B cell (primary cell): ENCODE measurements around the gene CSF1R. TPM values are rescaled to one million over a fixed set of nuclear protein-coding genes. Genes with fewer than 3 reads are reported as not detected.

Experiments used
- ATAC-seq: fragments of 200-7000 bp; cut with Tn5 transposase; one replicate; pipeline ENCODE4 v1.10.0; 2021; ENCODE audit warnings: low read depth, mild to moderate bottlenecking, moderate number of reproducible peaks, moderate library complexity
- CTCF ChIA-PET: fragments of 350-600 bp; sonication (Branson Sonifier 250); formaldehyde crosslinking; loops from one replicate; lab custom pipeline; 2021; ENCODE audit warnings: antibody characterized with exemption, inconsistent platforms; lab: Charles Lee
- POLR2A ChIA-PET: fragments of 350-600 bp; sonication (Branson Sonifier 250); formaldehyde crosslinking; loops from one replicate; lab custom pipeline; 2021; ENCODE audit warnings: antibody characterized with exemption; lab: Charles Lee
- DNase-seq: peaks from one replicate; pipeline ENCODE4 v3.0.0; 2013
- H2AFZ ChIP-seq: 2 replicates; pipeline ENCODE4 v1.6.1; 2012; ENCODE audit warnings: mild to moderate bottlenecking, low read depth, low read length; ENCODE audit not compliant: insufficient read depth, poor library complexity, severe bottlenecking
- H3K27ac ChIP-seq, 2 donors: 1 replicate in 1 of 2; 2 replicates in 1 of 2; pipeline ENCODE4 v1.5.1; 2012 to 2013; ENCODE audit warnings: low read length in 2 of 2, mild to moderate bottlenecking in 2 of 2, moderate library complexity in 1 of 2
- H3K27me3 ChIP-seq, 4 experiments: fragments of 200-600 bp in 1 of 4; sonication (generic) in 1 of 4; replicated peaks in 1 of 4; 1 replicate in 2 of 4; 2 replicates in 2 of 4; pipeline versions ENCODE4 v1.6.1 to v1.7.0; 2013 to 2016; ENCODE audit warnings: low read length in 3 of 4, mild to moderate bottlenecking in 2 of 4, mixed read lengths in 1 of 4, moderate library complexity in 1 of 4; ENCODE audit not compliant: insufficient read depth in 4 of 4, control insufficient read depth in 3 of 4; ENCODE audit errors: control extremely low read depth in 1 of 4
- H3K36me3 ChIP-seq, 2 experiments: replicated peaks in 1 of 2; 1 replicate in 1 of 2; 2 replicates in 1 of 2; pipeline versions ENCODE4 v1.6.1 to v1.7.1; 2013; ENCODE audit warnings: low read length in 1 of 2; ENCODE audit not compliant: insufficient read depth in 2 of 2, control insufficient read depth in 1 of 2; ENCODE audit errors: control extremely low read depth in 1 of 2, extremely low read depth in 1 of 2
- H3K4me1 ChIP-seq, 2 donors: fragments of 200-600 bp in 1 of 2; sonication (generic) in 1 of 2; 1 replicate in 1 of 2; 2 replicates in 1 of 2; pipeline versions ENCODE4 v1.5.1 to v1.6.1; 2013 to 2017; ENCODE audit warnings: low read length in 2 of 2; ENCODE audit not compliant: control insufficient read depth in 2 of 2, insufficient read depth in 2 of 2
- H3K4me2 ChIP-seq: replicated peaks from 2 replicates; pipeline ENCODE3; 2012; ENCODE audit warnings: mild to moderate bottlenecking, low read depth, low read length; ENCODE audit not compliant: poor library complexity, severe bottlenecking
- H3K4me3 ChIP-seq, 5 experiments: fragments of 200-600 bp in 1 of 5; sonication (generic) in 1 of 5; 1 replicate in 3 of 5; 2 replicates in 2 of 5; pipeline versions ENCODE4 v1.5.1 to v1.7.0; 2011 to 2016; ENCODE audit warnings: low read length in 4 of 5, mild to moderate bottlenecking in 4 of 5, low read depth in 2 of 5, control low read depth in 1 of 5, moderate library complexity in 1 of 5; ENCODE audit not compliant: insufficient read depth in 1 of 5; ENCODE audit errors: control extremely low read depth in 1 of 5, extremely low read depth in 1 of 5
- H3K79me2 ChIP-seq: fragments of 200-600 bp; sonication (generic); one replicate; pipeline ENCODE4 v1.6.0; 2016; ENCODE audit warnings: low read length; ENCODE audit not compliant: control insufficient read depth, insufficient read depth
- H3K9ac ChIP-seq: fragments of 200-600 bp; sonication (generic); 2 replicates; pipeline ENCODE4 v1.6.1; 2017; ENCODE audit warnings: mild to moderate bottlenecking, low read length, moderate library complexity
- H3K9me3 ChIP-seq, 3 donors: one replicate each; pipeline versions ENCODE4 v1.6.1 to v1.7.1; 2013; ENCODE audit warnings: low read length in 2 of 3; ENCODE audit not compliant: control insufficient read depth in 2 of 3, insufficient read depth in 1 of 3; ENCODE audit errors: control extremely low read depth in 1 of 3
- H4K20me1 ChIP-seq: 2 replicates; pipeline ENCODE4 v1.6.0; 2012; ENCODE audit warnings: mild to moderate bottlenecking, low read length; ENCODE audit not compliant: insufficient read depth, control insufficient read depth, poor library complexity, severe bottlenecking
- H3K27ac Mint-ChIP-seq: one replicate; pipeline ENCODE4 v1.8.0; 2021; ENCODE audit warnings: mixed read lengths
- H3K27me3 Mint-ChIP-seq: one replicate; pipeline ENCODE4 v1.8.0; 2021; ENCODE audit warnings: mixed read lengths
- H3K4me1 Mint-ChIP-seq: one replicate; pipeline ENCODE4 v1.8.0; 2021; ENCODE audit warnings: mixed read lengths
- H3K4me3 Mint-ChIP-seq: one replicate; pipeline ENCODE4 v1.8.0; 2021; ENCODE audit warnings: mixed read lengths
- H3K9me3 Mint-ChIP-seq: one replicate; pipeline ENCODE4 v1.8.0; 2022; ENCODE audit warnings: mixed read lengths; ENCODE audit not compliant: insufficient read depth
- EZH2 ChIP-seq: IDR thresholded peaks from 2 replicates; pipeline ENCODE4 v1.6.1; 2012; ENCODE audit warnings: borderline replicate concordance, low read depth, mild to moderate bottlenecking, moderate library complexity, low read length; ENCODE audit not compliant: insufficient read depth, poor library complexity, severe bottlenecking
- WGBS: methylation state at CpG from one replicate; pipeline ENCODE4 v1.1.5; 2013; ENCODE audit warnings: missing lambda C conversion rate; ENCODE audit not compliant: insufficient coverage; 5-methylcytosine and 5-hydroxymethylcytosine counted together
- intact Hi-C: fragments of 100-400 bp; cut with micrococcal nuclease; formaldehyde crosslinking; loops from one replicate; pipeline ENCODE4 v1.10.0; 2022
- polyA plus RNA-seq: library from polyadenylated mRNA; depleted of rRNA; stranded (reverse); fragments of >200 nt; gene quantifications from 2 replicates; pipeline ENCODE4 v1.2.3, GENCODE V29; 2012
- total RNA-seq, 2 donors: library from RNA; stranded (reverse); fragments of 120-200 nt in 1 of 2; gene quantifications; 1 replicate in 1 of 2; 2 replicates in 1 of 2; pipeline versions ENCODE4 v1.2.3 to v1.2.4, GENCODE V29; 2013 to 2022
- TF ChIP-seq, protein P1 (sequence below): fragments of 200-600 bp; IDR thresholded peaks from one replicate; pipeline ENCODE4 v1.8.0; 2022; ENCODE audit warnings: antibody characterized with exemption, mild to moderate bottlenecking

Gene CSF1R
- total and polyA plus RNA-seq, 2 donors (not counting 1 experiment from before 2014, with no cell fraction given): 1.6 to 2.5 TPM

DNA sequence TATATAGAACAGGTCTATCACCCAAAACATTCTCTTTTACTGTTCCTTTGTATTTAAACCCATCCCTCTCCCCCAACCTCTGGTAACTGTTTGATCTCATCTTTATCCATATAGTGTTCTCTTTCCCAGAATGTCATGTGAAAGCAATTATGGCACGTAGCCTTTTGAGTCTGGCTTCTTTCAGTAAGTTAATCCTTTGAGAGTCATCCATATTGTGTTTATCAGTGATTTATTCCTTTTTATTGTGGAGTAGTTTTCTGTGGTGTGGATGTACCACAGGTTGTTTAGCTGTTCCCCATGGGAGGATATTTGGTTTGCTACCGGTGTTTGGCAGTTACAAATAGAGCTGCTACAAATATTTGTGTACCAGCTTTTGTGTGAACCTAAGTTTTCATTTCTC is 47.8 kb downstream of the CSF1R start:
- no peaks in the 10 kb centered on the region for H3K9me3 ChIP-seq
- no peak overlapping the region for H3K4me2 ChIP-seq
- Mint-ChIP-seq H3K9me3 (no peaks in the 10 kb centered on the region), H3K27ac (no peak overlapping the region), H3K4me3 (no peak overlapping the region), H3K27me3 (no peaks in the 10 kb centered on the region), H3K4me1 (peaks cover 16% of the 10 kb centered on the region)
- H3K4me3 ChIP-seq: no peak overlapping the region
- H2AFZ ChIP-seq: no peak overlapping the region
- H3K27me3 ChIP-seq: no peaks in the 10 kb centered on the region
- H4K20me1 ChIP-seq: no peaks in the 10 kb centered on the region
- POLR2A ChIA-PET: no interaction called here
- DNase-seq (no peak), ATAC-seq (no peak)
- 50% methylated on average over 1 of the region's 2 CpGs for WGBS
- no peak overlapping the region for H3K9ac ChIP-seq
- H3K36me3 ChIP-seq: peaks cover 52 to 86% of the 10 kb centered on the region in 2 experiments
- H3K27ac ChIP-seq: no peak overlapping the region
- H3K79me2 ChIP-seq: no peaks in the 10 kb centered on the region
- peaks cover 2 to 6% of the 10 kb centered on the region in 2 donors for H3K4me1 ChIP-seq
- CTCF ChIA-PET: no interaction called here
- intact Hi-C loops: loop anchor here (10.0 kb wide), 1 partner anchor 176 kb away; no protein-coding TSS in a partner anchor
- TF ChIP-seq EZH2: no peak
- TF ChIP-seq, protein P1, sequence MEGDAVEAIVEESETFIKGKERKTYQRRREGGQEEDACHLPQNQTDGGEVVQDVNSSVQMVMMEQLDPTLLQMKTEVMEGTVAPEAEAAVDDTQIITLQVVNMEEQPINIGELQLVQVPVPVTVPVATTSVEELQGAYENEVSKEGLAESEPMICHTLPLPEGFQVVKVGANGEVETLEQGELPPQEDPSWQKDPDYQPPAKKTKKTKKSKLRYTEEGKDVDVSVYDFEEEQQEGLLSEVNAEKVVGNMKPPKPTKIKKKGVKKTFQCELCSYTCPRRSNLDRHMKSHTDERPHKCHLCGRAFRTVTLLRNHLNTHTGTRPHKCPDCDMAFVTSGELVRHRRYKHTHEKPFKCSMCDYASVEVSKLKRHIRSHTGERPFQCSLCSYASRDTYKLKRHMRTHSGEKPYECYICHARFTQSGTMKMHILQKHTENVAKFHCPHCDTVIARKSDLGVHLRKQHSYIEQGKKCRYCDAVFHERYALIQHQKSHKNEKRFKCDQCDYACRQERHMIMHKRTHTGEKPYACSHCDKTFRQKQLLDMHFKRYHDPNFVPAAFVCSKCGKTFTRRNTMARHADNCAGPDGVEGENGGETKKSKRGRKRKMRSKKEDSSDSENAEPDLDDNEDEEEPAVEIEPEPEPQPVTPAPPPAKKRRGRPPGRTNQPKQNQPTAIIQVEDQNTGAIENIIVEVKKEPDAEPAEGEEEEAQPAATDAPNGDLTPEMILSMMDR: no peak

DNA sequence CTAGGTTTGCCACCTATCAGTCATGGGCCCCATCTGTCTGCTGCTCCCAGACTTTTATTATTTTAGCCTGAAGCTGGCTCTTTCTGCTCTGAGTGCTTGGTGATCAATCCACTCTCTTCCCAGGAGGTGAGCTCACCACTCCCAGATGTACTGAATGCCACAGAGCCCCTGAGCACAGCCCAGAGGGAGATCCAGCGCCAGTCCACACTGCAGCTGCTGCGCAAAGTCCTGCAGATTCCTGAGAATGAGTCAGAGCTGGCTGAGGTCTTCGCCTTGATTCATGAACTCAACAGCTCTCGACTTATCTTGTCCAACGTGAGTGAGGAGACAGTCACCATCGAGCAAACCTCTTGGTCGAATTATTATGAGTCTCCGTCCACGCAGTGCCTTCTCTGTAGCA is 49.8 kb downstream of the CSF1R start:
- Histone ChIP-seq H3K27ac (no peak overlapping the region), H3K27me3 (no peaks in the 10 kb centered on the region), H2AFZ (no peak overlapping the region), H3K4me2 (no peak overlapping the region), H3K4me1 (peaks cover 2 to 6% of the 10 kb centered on the region in 2 donors), H3K9me3 (no peaks in the 10 kb centered on the region), H3K79me2 (no peaks in the 10 kb centered on the region), H3K36me3 (peaks cover 48 to 86% of the 10 kb centered on the region in 2 experiments), H4K20me1 (no peaks in the 10 kb centered on the region), H3K9ac (no peak overlapping the region), H3K4me3 (no peak overlapping the region)
- intact Hi-C loops: loop anchor here (10.0 kb wide), 1 partner anchor 178 kb away; no protein-coding TSS in a partner anchor
- no peak for ATAC-seq
- POLR2A ChIA-PET: no interaction called here
- TF ChIP-seq EZH2: no peak
- TF ChIP-seq, protein P1: no peak
- Mint-ChIP-seq H3K27me3 (no peaks in the 10 kb centered on the region), H3K4me1 (peaks cover 13% of the 10 kb centered on the region), H3K4me3 (no peak overlapping the region), H3K27ac (no peak overlapping the region), H3K9me3 (no peaks in the 10 kb centered on the region)
- CTCF ChIA-PET: no interaction called here
- WGBS: 97% methylated on average over 9 of the region's 9 CpGs
- no peak for DNase-seq
